Endothelial cell (in vitro differentiated cells): ENCODE results near the gene NRL. TPM values are rescaled to one million over a fixed set of nuclear protein-coding genes. Genes with fewer than 3 reads are reported as not detected.

Experiments
- DNase-seq: peaks from one replicate; pipeline ENCODE4 v3.0.0; 2021; ENCODE audit warnings: low spot score
- H3K27ac Mint-ChIP-seq: one replicate; pipeline ENCODE4 v1.8.0; 2021; ENCODE audit warnings: mixed read lengths, inconsistent platforms; ENCODE audit not compliant: unreplicated experiment
- H3K27me3 Mint-ChIP-seq: one replicate; pipeline ENCODE4 v1.8.0; 2021; ENCODE audit warnings: mild to moderate bottlenecking, moderate library complexity, mixed read lengths, inconsistent platforms; ENCODE audit not compliant: unreplicated experiment
- H3K36me3 Mint-ChIP-seq: one replicate; pipeline ENCODE4 v1.8.0; 2021; ENCODE audit warnings: mild to moderate bottlenecking, low read depth, mixed read lengths, inconsistent platforms; ENCODE audit not compliant: unreplicated experiment
- H3K4me1 Mint-ChIP-seq: one replicate; pipeline ENCODE4 v1.8.0; 2021; ENCODE audit warnings: mild to moderate bottlenecking, mixed read lengths, inconsistent platforms; ENCODE audit not compliant: unreplicated experiment
- H3K4me3 Mint-ChIP-seq: one replicate; pipeline ENCODE4 v1.8.0; 2021; ENCODE audit warnings: mild to moderate bottlenecking, mixed read lengths, inconsistent platforms; ENCODE audit not compliant: unreplicated experiment
- H3K9me3 Mint-ChIP-seq: one replicate; pipeline ENCODE4 v1.8.0; 2021; ENCODE audit warnings: mixed read lengths, inconsistent platforms; ENCODE audit not compliant: unreplicated experiment
- CTCF ChIP-seq: fragments of 200-600 bp; sonication (generic); IDR thresholded peaks from one replicate; pipeline ENCODE4 v1.5.0; 2021; ENCODE audit warnings: antibody characterized with exemption; ENCODE audit not compliant: unreplicated experiment
- total RNA-seq: library from RNA; stranded (reverse); fragmentation: NEBNext Ultra II Directional; extraction: Animal tissue kit (Norgen Biotek cat#: 25700); gene quantifications from one replicate; pipeline ENCODE4 v1.2.1, GENCODE V29; 2021; ENCODE audit not compliant: unreplicated experiment

Gene NRL
- total RNA-seq, 1 donor from 2014 or later = 1.2 TPM

DNA sequence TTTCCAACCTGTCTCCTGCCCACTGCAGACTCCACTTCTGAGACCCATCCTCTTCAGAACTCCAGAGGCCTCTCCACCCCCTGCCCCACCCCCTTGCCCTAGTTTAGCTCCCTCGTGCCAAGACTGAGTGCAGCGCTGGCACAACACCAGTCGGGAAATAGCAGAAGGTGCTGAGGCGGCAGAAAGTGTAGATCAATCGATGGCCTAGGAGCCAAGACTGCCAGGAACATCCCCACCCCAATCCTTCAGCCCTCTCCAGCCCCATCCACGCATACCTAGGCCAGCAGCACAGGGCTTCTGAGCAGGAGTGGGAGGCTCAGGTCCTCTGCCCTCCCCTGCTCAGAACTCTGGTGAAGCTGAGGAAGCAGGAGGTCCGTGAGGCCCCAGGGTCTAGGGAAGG, 42.3 kb downstream of the NRL start:
- DNase-seq = no peak
- Mint-ChIP-seq H3K4me1 (no peaks in the 10 kb centered on the region), H3K27me3 (peaks cover 12% of the 10 kb centered on the region), H3K9me3 (no peaks in the 10 kb centered on the region), H3K27ac (no peak overlapping the region), H3K4me3 (no peak overlapping the region), H3K36me3 (peaks cover 5% of the 10 kb centered on the region)
- TF ChIP-seq CTCF = no peak

DNA sequence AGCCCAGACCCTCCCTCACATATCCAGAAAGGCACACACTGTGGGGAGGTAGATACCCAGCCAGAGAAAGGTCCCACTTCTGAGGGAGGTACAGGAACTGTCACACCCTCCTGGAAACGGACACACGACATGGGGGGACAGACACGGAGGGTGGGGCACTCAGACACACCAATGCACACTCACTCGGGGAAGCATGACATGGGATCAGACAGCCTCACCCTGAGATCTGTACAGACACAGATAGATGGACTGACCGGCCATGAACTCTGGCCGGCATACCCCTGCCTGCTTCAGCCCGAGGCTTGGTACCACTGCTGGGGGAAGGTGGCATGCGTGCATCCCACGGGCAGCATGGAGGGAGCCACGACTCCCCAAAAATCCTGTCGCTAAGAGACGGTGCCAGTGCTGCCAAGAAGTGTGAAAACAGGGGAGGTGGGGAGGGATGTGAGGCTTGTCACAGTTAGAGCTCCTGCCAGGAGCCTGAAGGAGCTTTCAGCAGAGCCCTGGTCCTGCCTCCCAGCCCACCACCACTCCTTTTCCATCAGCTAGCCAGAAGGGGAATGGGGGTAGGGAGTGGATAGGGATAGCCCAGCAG, 42.8 kb downstream of the NRL start:
- H3K36me3 Mint-ChIP-seq = peaks cover 5% of the 10 kb centered on the region
- TF ChIP-seq CTCF = no peak
- H3K4me1 Mint-ChIP-seq = no peaks in the 10 kb centered on the region
- H3K4me3 Mint-ChIP-seq = no peak overlapping the region
- H3K27me3 Mint-ChIP-seq = peaks cover 12% of the 10 kb centered on the region
- H3K27ac Mint-ChIP-seq = no peak overlapping the region
- DNase-seq = no peak
- H3K9me3 Mint-ChIP-seq = no peaks in the 10 kb centered on the region

DNA sequence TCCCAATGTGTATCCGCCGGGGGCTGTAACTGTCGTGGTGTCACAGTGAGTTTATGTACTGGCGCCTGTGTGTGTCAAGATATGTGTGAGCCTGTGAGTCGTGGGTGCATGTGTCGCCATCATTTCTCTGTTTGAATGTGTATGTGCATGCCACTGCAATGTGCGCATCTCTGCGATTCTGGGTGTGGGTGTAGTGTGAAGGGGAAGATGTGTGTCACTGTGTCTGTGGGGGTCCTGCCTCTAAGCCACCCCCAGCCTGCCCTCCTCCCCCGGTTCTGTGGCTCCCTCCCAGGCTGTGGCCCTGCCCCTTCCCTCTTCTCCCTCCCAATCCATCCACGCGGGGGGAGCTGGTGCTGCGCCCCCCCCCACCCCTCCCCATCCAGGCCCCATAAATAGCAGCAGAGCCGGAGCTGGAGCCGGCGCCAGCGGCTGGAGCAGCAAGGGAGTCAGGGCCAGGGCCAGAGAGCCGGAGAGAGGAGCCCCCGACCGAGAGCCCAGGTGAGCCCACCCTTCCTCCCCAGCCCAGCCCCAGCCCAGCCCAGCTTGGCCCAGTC, 43.5 kb downstream of the NRL start, which contains the start of gene CPNE6:
Gene CPNE6, plus strand, starts transcription at position 419 of the 554 bp plus-strand sequence. CDS start 1,375 bp downstream, outside the sequence.
- Mint-ChIP-seq H3K27me3 (peaks cover 12% of the 10 kb centered on the region), H3K4me1 (no peaks in the 10 kb centered on the region), H3K9me3 (no peaks in the 10 kb centered on the region), H3K4me3 (no peak within 1 kb of the TSS), H3K27ac (no peak within 1 kb of the TSS), H3K36me3 (peaks cover 5% of the 10 kb centered on the region)
- no peak for TF ChIP-seq CTCF
- DNase-seq = no peak

GRCh38 chr14:24070285-24071143, 44.2 kb downstream of the NRL start:
- no peak overlapping the region for H3K27ac Mint-ChIP-seq
- H3K36me3 Mint-ChIP-seq = peaks cover 5% of the 10 kb centered on the region
- H3K27me3 Mint-ChIP-seq = peaks cover 12% of the 10 kb centered on the region
- H3K4me1 Mint-ChIP-seq = no peaks in the 10 kb centered on the region
- H3K9me3 Mint-ChIP-seq = no peaks in the 10 kb centered on the region
- H3K4me3 Mint-ChIP-seq = no peak overlapping the region
- TF ChIP-seq CTCF = no peak
- no peak for DNase-seq

DNA sequence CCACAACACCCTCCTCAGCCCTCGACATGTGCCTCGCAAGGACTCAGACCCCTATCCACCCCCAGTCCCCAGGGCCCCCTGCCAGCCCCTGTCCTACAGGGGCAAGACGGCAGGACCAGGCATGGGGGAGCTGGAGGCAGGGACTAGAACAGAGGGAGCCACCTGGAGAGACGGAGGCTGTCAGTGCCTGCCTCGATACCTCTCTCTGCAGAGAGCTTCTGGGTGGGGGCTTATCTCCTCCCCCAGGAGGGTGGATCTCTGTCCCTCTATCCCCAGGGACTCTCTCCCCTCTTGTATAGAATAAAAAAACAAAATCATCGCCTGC, 45.4 kb downstream of the NRL start:
- no peaks in the 10 kb centered on the region for H3K4me1 Mint-ChIP-seq
- DNase-seq = no peak
- no peak for TF ChIP-seq CTCF
- peaks cover 5% of the 10 kb centered on the region for H3K36me3 Mint-ChIP-seq
- H3K27ac Mint-ChIP-seq = no peak overlapping the region
- no peak overlapping the region for H3K4me3 Mint-ChIP-seq
- H3K9me3 Mint-ChIP-seq = no peaks in the 10 kb centered on the region
- H3K27me3 Mint-ChIP-seq = peaks cover 11% of the 10 kb centered on the region
